Measurements from ENCODE around the gene UBASH3A. TPM values are rescaled to one million over a fixed set of nuclear protein-coding genes. Genes with fewer than 3 reads are reported as not detected.

Gene UBASH3A
- total RNA-seq, 1 experiment from 2014 or later: not detected

DNA sequence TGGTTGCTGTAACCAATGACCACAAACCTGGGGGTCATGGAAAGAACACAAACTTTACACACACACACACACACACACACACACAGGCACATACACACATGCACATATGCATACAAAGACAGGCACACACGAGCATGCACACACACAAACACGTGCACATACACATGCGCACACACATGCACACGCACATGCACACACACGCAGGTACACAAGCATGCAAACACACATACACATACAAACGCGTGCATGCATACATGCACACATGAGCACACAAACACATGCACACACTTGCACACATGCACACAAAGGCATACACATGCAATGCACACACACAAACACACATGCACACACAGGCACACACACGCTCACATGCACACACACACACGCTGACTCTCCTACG, 44.0 kb downstream of the UBASH3A start:
- intact Hi-C loops (cut with micrococcal nuclease): no loop called here
- POLR2A ChIA-PET: no interaction called here
- BruUV-seq (replicated peaks): no TSS peak

GRCh38 chr21:42448686-42449085, 45.0 kb downstream of the UBASH3A start:
- Mint-ChIP-seq H3K9me3 (ENCODE audit: unreplicated experiment) (no peaks in the 10 kb centered on the region), H3K4me1 (ENCODE audit: insufficient read depth, unreplicated experiment) (no peaks in the 10 kb centered on the region), H3K27ac (ENCODE audit: low read depth, unreplicated experiment) (no peak overlapping the region), H3K27me3 (ENCODE audit: insufficient read depth, unreplicated experiment) (peaks cover 21% of the 10 kb centered on the region), H3K36me3 (ENCODE audit: insufficient read depth, unreplicated experiment) (peaks cover 6% of the 10 kb centered on the region), H3K4me3 (ENCODE audit: unreplicated experiment) (no peak overlapping the region)
- no peak for DNase-seq (ENCODE audit: unreplicated experiment)
- intact Hi-C loops (cut with micrococcal nuclease): no loop called here
- BruUV-seq (replicated peaks): no TSS peak
- CTCF ChIA-PET: interaction anchor here (0.5 to 3.3 kb wide), 6 partner anchors 14 to 319 kb away, joined by 3 to 16 read pairs (median 4); no protein-coding TSS in a partner anchor
- POLR2A ChIA-PET: interaction anchor here (0.6 kb wide), 1 partner anchor 323 kb away, joined by 3 read pairs; no protein-coding TSS in a partner anchor
- TF ChIP-seq, protein P1, sequence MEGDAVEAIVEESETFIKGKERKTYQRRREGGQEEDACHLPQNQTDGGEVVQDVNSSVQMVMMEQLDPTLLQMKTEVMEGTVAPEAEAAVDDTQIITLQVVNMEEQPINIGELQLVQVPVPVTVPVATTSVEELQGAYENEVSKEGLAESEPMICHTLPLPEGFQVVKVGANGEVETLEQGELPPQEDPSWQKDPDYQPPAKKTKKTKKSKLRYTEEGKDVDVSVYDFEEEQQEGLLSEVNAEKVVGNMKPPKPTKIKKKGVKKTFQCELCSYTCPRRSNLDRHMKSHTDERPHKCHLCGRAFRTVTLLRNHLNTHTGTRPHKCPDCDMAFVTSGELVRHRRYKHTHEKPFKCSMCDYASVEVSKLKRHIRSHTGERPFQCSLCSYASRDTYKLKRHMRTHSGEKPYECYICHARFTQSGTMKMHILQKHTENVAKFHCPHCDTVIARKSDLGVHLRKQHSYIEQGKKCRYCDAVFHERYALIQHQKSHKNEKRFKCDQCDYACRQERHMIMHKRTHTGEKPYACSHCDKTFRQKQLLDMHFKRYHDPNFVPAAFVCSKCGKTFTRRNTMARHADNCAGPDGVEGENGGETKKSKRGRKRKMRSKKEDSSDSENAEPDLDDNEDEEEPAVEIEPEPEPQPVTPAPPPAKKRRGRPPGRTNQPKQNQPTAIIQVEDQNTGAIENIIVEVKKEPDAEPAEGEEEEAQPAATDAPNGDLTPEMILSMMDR (IDR thresholded peaks at IDR 0.05; ENCODE audit: unreplicated experiment): no peak

More for the DNA sequence above, 44.0 kb downstream of the UBASH3A start:
- Mint-ChIP-seq H3K27ac (ENCODE audit: low read depth, unreplicated experiment) (no peak overlapping the region), H3K27me3 (ENCODE audit: insufficient read depth, unreplicated experiment) (peaks cover 30% of the 10 kb centered on the region), H3K4me1 (ENCODE audit: insufficient read depth, unreplicated experiment) (no peaks in the 10 kb centered on the region), H3K4me3 (ENCODE audit: unreplicated experiment) (no peak overlapping the region), H3K9me3 (ENCODE audit: unreplicated experiment) (no peaks in the 10 kb centered on the region), H3K36me3 (ENCODE audit: insufficient read depth, unreplicated experiment) (peaks cover 6% of the 10 kb centered on the region)
- no peak for DNase-seq (ENCODE audit: unreplicated experiment)
- CTCF ChIA-PET: no interaction called here
- TF ChIP-seq, protein P1 (IDR thresholded peaks at IDR 0.05; ENCODE audit: unreplicated experiment): no peak

- H3K36me3 Mint-ChIP-seq (ENCODE audit: insufficient read depth, unreplicated experiment): peaks cover 6% of the 10 kb centered on the region
- ChIA-PET POLR2A (no interaction called here), CTCF (interaction anchor here (0.6 to 1.5 kb wide), 3 partner anchors 19 to 142 kb away, joined by 3 to 7 read pairs (median 3); no protein-coding TSS in a partner anchor)
- no peak for DNase-seq (ENCODE audit: unreplicated experiment)
- no peaks in the 10 kb centered on the region for H3K4me1 Mint-ChIP-seq (ENCODE audit: insufficient read depth, unreplicated experiment)
- TF ChIP-seq, protein P1 (IDR thresholded peaks at IDR 0.05; ENCODE audit: unreplicated experiment): no peak
- no peak overlapping the region for H3K4me3 Mint-ChIP-seq (ENCODE audit: unreplicated experiment)
- H3K9me3 Mint-ChIP-seq (ENCODE audit: unreplicated experiment): no peaks in the 10 kb centered on the region
- intact Hi-C loops (cut with micrococcal nuclease): loop anchor here (5.0 kb wide), 1 partner anchor 285 kb away; no protein-coding TSS in a partner anchor
- no TSS peak for BruUV-seq (replicated peaks)
- H3K27me3 Mint-ChIP-seq (ENCODE audit: insufficient read depth, unreplicated experiment): no peaks in the 10 kb centered on the region
- H3K27ac Mint-ChIP-seq (ENCODE audit: low read depth, unreplicated experiment): no peak overlapping the region
These were observed 48.2 kb downstream of the UBASH3A start for GRCh38 chr21:42451941-42452340.

DNA sequence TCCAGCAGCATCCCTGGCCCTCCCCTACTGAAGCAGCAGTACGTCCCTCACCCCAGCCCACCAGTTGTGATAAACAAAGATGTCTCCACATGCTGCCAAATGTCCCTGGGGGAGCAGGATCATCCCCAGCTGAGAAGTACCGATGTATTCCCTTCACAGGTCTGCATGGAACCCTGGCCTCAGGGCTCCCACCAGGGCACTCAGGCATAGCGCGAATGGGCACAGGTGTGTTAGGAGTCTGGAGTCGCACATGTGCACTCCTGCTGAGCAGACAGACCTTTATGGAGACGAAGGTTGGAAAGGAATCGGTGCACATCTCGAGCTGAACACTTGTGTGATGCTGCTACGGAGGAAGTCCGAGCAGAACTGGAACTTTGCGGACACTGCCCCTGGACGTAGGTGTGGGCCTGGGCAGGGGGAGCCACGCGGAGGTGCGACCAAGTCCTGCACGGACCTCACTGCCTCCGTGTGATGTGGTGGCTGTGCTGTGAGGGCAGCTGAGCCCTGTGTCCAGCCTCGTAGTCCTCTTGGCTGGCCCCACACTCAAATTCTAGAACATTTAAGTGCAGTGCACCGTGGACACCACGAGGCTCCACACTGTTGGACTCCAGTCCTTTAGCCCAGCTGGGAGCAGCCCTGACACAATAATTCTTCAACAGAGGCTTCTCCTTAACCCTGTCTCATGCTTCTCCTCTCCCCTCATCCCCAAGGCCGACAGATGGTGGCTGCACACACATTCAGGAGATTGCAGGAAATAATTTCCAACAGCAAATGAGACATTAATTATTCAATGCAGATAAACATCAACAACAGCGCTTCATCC, 48.9 kb downstream of the UBASH3A start:
- H3K27me3 Mint-ChIP-seq (ENCODE audit: insufficient read depth, unreplicated experiment): no peaks in the 10 kb centered on the region
- peaks cover 6% of the 10 kb centered on the region for H3K36me3 Mint-ChIP-seq (ENCODE audit: insufficient read depth, unreplicated experiment)
- TF ChIP-seq, protein P1 (IDR thresholded peaks at IDR 0.05; ENCODE audit: unreplicated experiment): no peak
- no peak for DNase-seq (ENCODE audit: unreplicated experiment)
- POLR2A ChIA-PET: no interaction called here
- no peak overlapping the region for H3K4me3 Mint-ChIP-seq (ENCODE audit: unreplicated experiment)
- CTCF ChIA-PET: interaction anchor here (0.6 to 1.5 kb wide), 2 partner anchors 20 to 143 kb away, joined by 3 to 7 read pairs; no protein-coding TSS in a partner anchor
- H3K9me3 Mint-ChIP-seq (ENCODE audit: unreplicated experiment): no peaks in the 10 kb centered on the region
- no peaks in the 10 kb centered on the region for H3K4me1 Mint-ChIP-seq (ENCODE audit: insufficient read depth, unreplicated experiment)
- no TSS peak for BruUV-seq (replicated peaks)
- intact Hi-C loops (cut with micrococcal nuclease): loop anchor here (5.0 kb wide), 1 partner anchor 285 kb away; no protein-coding TSS in a partner anchor
- no peak overlapping the region for H3K27ac Mint-ChIP-seq (ENCODE audit: low read depth, unreplicated experiment)

Data from MCF 10A (cell line).